GM23338 (cell line): ENCODE data around the gene LMLN. TPM values are rescaled to one million over a fixed set of nuclear protein-coding genes. Genes with fewer than 3 reads are reported as not detected.

Experiments
- ATAC-seq: fragments of 200-7000 bp; cut with Tn5 transposase; 3 replicates; pipeline ENCODE4 v1.9.1; 2020
- DNase-seq: peaks from one replicate; pipeline ENCODE4 v3.0.0-alpha.2; 2015; ENCODE audit warnings: low spot score
- H2AFZ ChIP-seq: fragments of 200-600 bp; sonication (generic); 2 replicates; pipeline ENCODE4 v1.8.0; 2016; ENCODE audit warnings: antibody characterized with exemption, mild to moderate bottlenecking, moderate library complexity
- H3F3A ChIP-seq: fragments of 200-600 bp; sonication (generic); replicated peaks from 2 replicates; pipeline ENCODE4 v1.8.0; 2017; ENCODE audit warnings: antibody characterized with exemption, mixed run types, low read depth
- H3K27ac ChIP-seq: fragments of 200-600 bp; sonication (generic); 2 replicates; pipeline ENCODE4 v1.6.1; 2016; ENCODE audit warnings: low read depth
- H3K27me3 ChIP-seq: fragments of 200-600 bp; sonication (generic); 2 replicates; pipeline ENCODE4 v1.8.0; 2016; ENCODE audit warnings: mild to moderate bottlenecking, mixed run types, moderate library complexity; ENCODE audit not compliant: insufficient read depth
- H3K36me3 ChIP-seq: fragments of 200-600 bp; sonication (generic); 2 replicates; pipeline ENCODE4 v1.8.0; 2016; ENCODE audit warnings: mild to moderate bottlenecking; ENCODE audit not compliant: insufficient read depth
- H3K4me1 ChIP-seq: fragments of 200-600 bp; sonication (generic); 2 replicates; pipeline ENCODE4 v1.8.0; 2016; ENCODE audit warnings: mild to moderate bottlenecking, moderate library complexity; ENCODE audit not compliant: insufficient read depth
- H3K4me2 ChIP-seq: fragments of 200-600 bp; sonication (generic); 2 replicates; pipeline ENCODE4 v1.7.1; 2017; ENCODE audit warnings: mixed run types
- H3K4me3 ChIP-seq: fragments of 200-600 bp; sonication (generic); 2 replicates; pipeline ENCODE4 v1.6.1; 2016; ENCODE audit warnings: mixed run types
- H3K79me2 ChIP-seq: fragments of 200-600 bp; sonication (generic); replicated peaks from 2 replicates; pipeline ENCODE4 v1.8.0; 2017; ENCODE audit warnings: mild to moderate bottlenecking; ENCODE audit not compliant: insufficient read depth
- H3K9me2 ChIP-seq: fragments of 200-600 bp; sonication (generic); 2 replicates; pipeline ENCODE4 v1.8.0; 2017; ENCODE audit not compliant: insufficient read depth
- H4K20me1 ChIP-seq: fragments of 200-600 bp; sonication (generic); replicated peaks from 2 replicates; pipeline ENCODE4 v1.8.0; 2017; ENCODE audit warnings: mild to moderate bottlenecking; ENCODE audit not compliant: insufficient read depth
- H3K27ac Mint-ChIP-seq: 2 replicates; pipeline ENCODE4 v1.8.0; 2020; ENCODE audit warnings: inconsistent platforms, mild to moderate bottlenecking, moderate library complexity, mixed read lengths
- H3K27me3 Mint-ChIP-seq: 3 replicates; pipeline ENCODE4 v1.8.0; 2022; ENCODE audit warnings: low read depth, mild to moderate bottlenecking, moderate library complexity, mixed read lengths, inconsistent platforms; ENCODE audit not compliant: insufficient read depth, poor library complexity
- H3K36me3 Mint-ChIP-seq: 3 replicates; pipeline ENCODE4 v1.8.0; 2021; ENCODE audit warnings: low read depth, mild to moderate bottlenecking, inconsistent platforms, moderate library complexity, mixed read lengths
- H3K4me1 Mint-ChIP-seq: 3 replicates; pipeline ENCODE4 v1.8.0; 2020; ENCODE audit warnings: mild to moderate bottlenecking, inconsistent platforms, mixed read lengths
- H3K4me3 Mint-ChIP-seq: 3 replicates; pipeline ENCODE4 v1.8.0; 2021; ENCODE audit warnings: moderate library complexity, mild to moderate bottlenecking, inconsistent platforms, mixed read lengths
- H3K9me3 Mint-ChIP-seq: 3 replicates; pipeline ENCODE4 v1.8.0; 2020; ENCODE audit warnings: moderate library complexity, mild to moderate bottlenecking, inconsistent platforms, mixed read lengths
- CREB1 ChIP-seq: fragments of 250-450 bp; sonication (Bioruptor Pico); IDR thresholded peaks from 2 replicates; pipeline ENCODE4 v1.5.0; 2020; ENCODE audit warnings: low read depth, mild to moderate bottlenecking, moderate library complexity
- ETS1 ChIP-seq: IDR thresholded peaks from 2 replicates; pipeline ENCODE4 v1.6.1; 2016; ENCODE audit warnings: antibody characterized with exemption
- EZH2 ChIP-seq: fragments of 200-600 bp; sonication (generic); IDR thresholded peaks from one replicate; pipeline ENCODE4 v1.8.0; 2017; ENCODE audit warnings: antibody characterized with exemption, mild to moderate bottlenecking, low read depth; ENCODE audit not compliant: unreplicated experiment
- EZH2phosphoT487 ChIP-seq: fragments of 200-600 bp; sonication (generic); IDR thresholded peaks from one replicate; pipeline ENCODE4 v1.8.1; 2018; ENCODE audit warnings: antibody characterized with exemption; ENCODE audit not compliant: unreplicated experiment
- NANOG ChIP-seq: IDR thresholded peaks from 2 replicates; pipeline ENCODE4 v1.6.1; 2016; ENCODE audit warnings: antibody characterized with exemption, borderline replicate concordance
- POLR2AphosphoS5 ChIP-seq: IDR thresholded peaks from 2 replicates; pipeline ENCODE4 v1.6.1; 2016; ENCODE audit warnings: antibody characterized with exemption, low read depth
- STAT1 ChIP-seq: IDR thresholded peaks from one replicate; pipeline ENCODE4 v1.6.1; 2016; ENCODE audit warnings: antibody characterized with exemption; ENCODE audit not compliant: unreplicated experiment
- ZNF114 ChIP-seq: fragments of 250-450 bp; sonication (Bioruptor Pico); IDR thresholded peaks from 2 replicates; pipeline ENCODE4 v1.5.0; 2020; ENCODE audit warnings: mild to moderate bottlenecking, moderate library complexity
- ZNF331 ChIP-seq: fragments of 250-450 bp; sonication (Bioruptor Pico); IDR thresholded peaks from 2 replicates; pipeline ENCODE4 v1.5.0; 2020; ENCODE audit warnings: low read depth, mild to moderate bottlenecking, moderate library complexity
- polyA plus RNA-seq: library from polyadenylated mRNA; unstranded; fragments of >200 nt; fragmentation: Nextera tagmentation; extraction: Ambion mirVana; gene quantifications from 2 replicates; pipeline ENCODE4 v1.2.1, GENCODE V29; 2016
- total RNA-seq: library from RNA; depleted of rRNA; stranded (reverse); fragments of >200 nt; shearing (Covaris generic); gene quantifications from 2 replicates; pipeline ENCODE4 v1.2.3, GENCODE V29; 2014
- TF ChIP-seq, protein P1 (sequence below): fragments of 250-450 bp; sonication (Bioruptor Pico); IDR thresholded peaks from 2 replicates; pipeline ENCODE4 v1.5.0; 2020; ENCODE audit warnings: mild to moderate bottlenecking, moderate library complexity
- TF ChIP-seq, protein P2 (sequence below): IDR thresholded peaks from one replicate; pipeline ENCODE4 v1.6.1; 2018; ENCODE audit warnings: antibody characterized with exemption; ENCODE audit not compliant: unreplicated experiment

LMLN gene
- total and polyA plus RNA-seq, 2 experiments from 2014 or later: 2.3 to 4.3 TPM

GRCh38 chr3:198027045-198027798 is 67.2 kb downstream of the LMLN start (continued):
- TF ChIP-seq, protein P1, sequence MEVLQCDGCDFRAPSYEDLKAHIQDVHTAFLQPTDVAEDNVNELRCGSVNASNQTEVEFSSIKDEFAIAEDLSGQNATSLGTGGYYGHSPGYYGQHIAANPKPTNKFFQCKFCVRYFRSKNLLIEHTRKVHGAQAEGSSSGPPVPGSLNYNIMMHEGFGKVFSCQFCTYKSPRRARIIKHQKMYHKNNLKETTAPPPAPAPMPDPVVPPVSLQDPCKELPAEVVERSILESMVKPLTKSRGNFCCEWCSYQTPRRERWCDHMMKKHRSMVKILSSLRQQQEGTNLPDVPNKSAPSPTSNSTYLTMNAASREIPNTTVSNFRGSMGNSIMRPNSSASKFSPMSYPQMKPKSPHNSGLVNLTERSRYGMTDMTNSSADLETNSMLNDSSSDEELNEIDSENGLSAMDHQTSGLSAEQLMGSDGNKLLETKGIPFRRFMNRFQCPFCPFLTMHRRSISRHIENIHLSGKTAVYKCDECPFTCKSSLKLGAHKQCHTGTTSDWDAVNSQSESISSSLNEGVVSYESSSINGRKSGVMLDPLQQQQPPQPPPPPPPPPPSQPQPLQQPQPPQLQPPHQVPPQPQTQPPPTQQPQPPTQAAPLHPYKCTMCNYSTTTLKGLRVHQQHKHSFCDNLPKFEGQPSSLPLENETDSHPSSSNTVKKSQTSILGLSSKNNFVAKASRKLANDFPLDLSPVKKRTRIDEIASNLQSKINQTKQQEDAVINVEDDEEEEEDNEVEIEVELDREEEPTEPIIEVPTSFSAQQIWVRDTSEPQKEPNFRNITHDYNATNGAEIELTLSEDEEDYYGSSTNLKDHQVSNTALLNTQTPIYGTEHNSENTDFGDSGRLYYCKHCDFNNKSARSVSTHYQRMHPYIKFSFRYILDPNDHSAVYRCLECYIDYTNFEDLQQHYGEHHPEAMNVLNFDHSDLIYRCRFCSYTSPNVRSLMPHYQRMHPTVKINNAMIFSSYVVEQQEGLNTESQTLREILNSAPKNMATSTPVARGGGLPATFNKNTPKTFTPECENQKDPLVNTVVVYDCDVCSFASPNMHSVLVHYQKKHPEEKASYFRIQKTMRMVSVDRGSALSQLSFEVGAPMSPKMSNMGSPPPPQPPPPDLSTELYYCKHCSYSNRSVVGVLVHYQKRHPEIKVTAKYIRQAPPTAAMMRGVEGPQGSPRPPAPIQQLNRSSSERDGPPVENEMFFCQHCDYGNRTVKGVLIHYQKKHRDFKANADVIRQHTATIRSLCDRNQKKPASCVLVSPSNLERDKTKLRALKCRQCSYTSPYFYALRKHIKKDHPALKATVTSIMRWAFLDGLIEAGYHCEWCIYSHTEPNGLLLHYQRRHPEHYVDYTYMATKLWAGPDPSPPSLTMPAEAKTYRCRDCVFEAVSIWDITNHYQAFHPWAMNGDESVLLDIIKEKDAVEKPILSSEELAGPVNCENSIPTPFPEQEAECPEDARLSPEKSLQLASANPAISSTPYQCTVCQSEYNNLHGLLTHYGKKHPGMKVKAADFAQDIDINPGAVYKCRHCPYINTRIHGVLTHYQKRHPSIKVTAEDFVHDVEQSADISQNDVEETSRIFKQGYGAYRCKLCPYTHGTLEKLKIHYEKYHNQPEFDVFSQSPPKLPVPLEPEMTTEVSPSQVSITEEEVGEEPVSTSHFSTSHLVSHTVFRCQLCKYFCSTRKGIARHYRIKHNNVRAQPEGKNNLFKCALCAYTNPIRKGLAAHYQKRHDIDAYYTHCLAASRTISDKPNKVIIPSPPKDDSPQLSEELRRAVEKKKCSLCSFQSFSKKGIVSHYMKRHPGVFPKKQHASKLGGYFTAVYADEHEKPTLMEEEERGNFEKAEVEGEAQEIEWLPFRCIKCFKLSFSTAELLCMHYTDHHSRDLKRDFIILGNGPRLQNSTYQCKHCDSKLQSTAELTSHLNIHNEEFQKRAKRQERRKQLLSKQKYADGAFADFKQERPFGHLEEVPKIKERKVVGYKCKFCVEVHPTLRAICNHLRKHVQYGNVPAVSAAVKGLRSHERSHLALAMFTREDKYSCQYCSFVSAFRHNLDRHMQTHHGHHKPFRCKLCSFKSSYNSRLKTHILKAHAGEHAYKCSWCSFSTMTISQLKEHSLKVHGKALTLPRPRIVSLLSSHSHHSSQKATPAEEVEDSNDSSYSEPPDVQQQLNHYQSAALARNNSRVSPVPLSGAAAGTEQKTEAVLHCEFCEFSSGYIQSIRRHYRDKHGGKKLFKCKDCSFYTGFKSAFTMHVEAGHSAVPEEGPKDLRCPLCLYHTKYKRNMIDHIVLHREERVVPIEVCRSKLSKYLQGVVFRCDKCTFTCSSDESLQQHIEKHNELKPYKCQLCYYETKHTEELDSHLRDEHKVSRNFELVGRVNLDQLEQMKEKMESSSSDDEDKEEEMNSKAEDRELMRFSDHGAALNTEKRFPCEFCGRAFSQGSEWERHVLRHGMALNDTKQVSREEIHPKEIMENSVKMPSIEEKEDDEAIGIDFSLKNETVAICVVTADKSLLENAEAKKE: no peak

DNA sequence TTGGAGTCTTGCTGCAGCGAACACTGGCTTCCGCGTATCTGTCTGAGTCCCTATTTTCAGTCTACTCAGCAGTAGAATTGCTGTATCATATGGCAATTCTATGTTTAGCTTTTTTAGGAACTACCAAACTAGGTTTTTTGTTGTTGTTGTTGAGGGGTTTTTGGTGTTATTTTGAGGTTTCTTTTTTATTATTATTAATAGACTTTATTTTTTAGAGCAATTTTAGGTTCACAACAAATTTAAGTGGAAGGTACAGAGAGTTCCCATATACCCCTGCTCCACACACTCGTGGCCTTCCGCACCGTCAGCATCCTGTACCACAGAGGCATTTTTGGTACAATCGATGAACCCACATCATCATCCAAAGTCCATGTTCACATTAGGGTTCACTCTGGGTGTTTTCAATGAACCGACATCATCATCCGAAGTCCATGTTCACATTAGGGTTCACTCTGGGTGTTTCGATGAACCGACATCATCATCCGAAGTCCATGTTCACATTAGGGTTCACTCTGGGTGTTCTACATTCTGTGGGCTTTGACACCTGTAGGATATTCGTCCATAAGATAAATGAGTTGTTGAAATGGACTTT is 67.9 kb downstream of the LMLN start:
- no peak for DNase-seq
- no peaks in the 10 kb centered on the region for H3K79me2 ChIP-seq
- no peaks in the 10 kb centered on the region for H3K36me3 Mint-ChIP-seq
- no peak for ATAC-seq
- H3K4me2 ChIP-seq: no peak overlapping the region
- no peaks in the 10 kb centered on the region; the same call in 1 of the 2 replicates for H3K36me3 ChIP-seq
- H3K4me3 ChIP-seq: no peak overlapping the region
- peaks cover 5% of the 10 kb centered on the region; the same call in 1 of the 3 replicates for H3K4me1 Mint-ChIP-seq
- no peak overlapping the region for H3K4me3 Mint-ChIP-seq
- H4K20me1 ChIP-seq: no peaks in the 10 kb centered on the region
- no peak overlapping the region for H2AFZ ChIP-seq
- no peaks in the 10 kb centered on the region for H3K4me1 ChIP-seq
- H3K27ac Mint-ChIP-seq: no peak overlapping the region
- no peak overlapping the region for H3K27ac ChIP-seq
- no peaks in the 10 kb centered on the region for H3K27me3 ChIP-seq
- peaks cover 2% of the 10 kb centered on the region for H3K27me3 Mint-ChIP-seq
- H3K9me2 ChIP-seq: no peaks in the 10 kb centered on the region
- no peaks in the 10 kb centered on the region for H3F3A ChIP-seq
- no peaks in the 10 kb centered on the region for H3K9me3 Mint-ChIP-seq
- TF ChIP-seq ZNF114 (CRISPR knock-in tag) (no peak), EZH2 (no peak), ETS1 (no peak), NANOG (no peak), ZNF331 (CRISPR knock-in tag) (no peak), CREB1 (no peak), EZH2phosphoT487 (no peak), STAT1 (no peak), POLR2AphosphoS5 (no peak)
- TF ChIP-seq, protein P2, sequence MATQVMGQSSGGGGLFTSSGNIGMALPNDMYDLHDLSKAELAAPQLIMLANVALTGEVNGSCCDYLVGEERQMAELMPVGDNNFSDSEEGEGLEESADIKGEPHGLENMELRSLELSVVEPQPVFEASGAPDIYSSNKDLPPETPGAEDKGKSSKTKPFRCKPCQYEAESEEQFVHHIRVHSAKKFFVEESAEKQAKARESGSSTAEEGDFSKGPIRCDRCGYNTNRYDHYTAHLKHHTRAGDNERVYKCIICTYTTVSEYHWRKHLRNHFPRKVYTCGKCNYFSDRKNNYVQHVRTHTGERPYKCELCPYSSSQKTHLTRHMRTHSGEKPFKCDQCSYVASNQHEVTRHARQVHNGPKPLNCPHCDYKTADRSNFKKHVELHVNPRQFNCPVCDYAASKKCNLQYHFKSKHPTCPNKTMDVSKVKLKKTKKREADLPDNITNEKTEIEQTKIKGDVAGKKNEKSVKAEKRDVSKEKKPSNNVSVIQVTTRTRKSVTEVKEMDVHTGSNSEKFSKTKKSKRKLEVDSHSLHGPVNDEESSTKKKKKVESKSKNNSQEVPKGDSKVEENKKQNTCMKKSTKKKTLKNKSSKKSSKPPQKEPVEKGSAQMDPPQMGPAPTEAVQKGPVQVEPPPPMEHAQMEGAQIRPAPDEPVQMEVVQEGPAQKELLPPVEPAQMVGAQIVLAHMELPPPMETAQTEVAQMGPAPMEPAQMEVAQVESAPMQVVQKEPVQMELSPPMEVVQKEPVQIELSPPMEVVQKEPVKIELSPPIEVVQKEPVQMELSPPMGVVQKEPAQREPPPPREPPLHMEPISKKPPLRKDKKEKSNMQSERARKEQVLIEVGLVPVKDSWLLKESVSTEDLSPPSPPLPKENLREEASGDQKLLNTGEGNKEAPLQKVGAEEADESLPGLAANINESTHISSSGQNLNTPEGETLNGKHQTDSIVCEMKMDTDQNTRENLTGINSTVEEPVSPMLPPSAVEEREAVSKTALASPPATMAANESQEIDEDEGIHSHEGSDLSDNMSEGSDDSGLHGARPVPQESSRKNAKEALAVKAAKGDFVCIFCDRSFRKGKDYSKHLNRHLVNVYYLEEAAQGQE: no peak
